Measurements from ENCODE around the gene PRKCG.

- TF ChIP-seq EZH2 (IDR thresholded peaks at IDR 0.05; ENCODE audit: borderline replicate concordance, low read length), result no peak
- no peak for TF ChIP-seq CTCF (IDR thresholded peaks at IDR 0.05; ENCODE audit: low read length)
These were observed 15.5 kb downstream of the PRKCG start for GRCh38 chr19:53897459-53897858.
